Ascending aorta (tissue), 2 donors: ENCODE data around the gene R3HDM4. TPM values are rescaled to one million over a fixed set of nuclear protein-coding genes. Genes with fewer than 3 reads are reported as not detected.

Source experiments
- DNase-seq, 2 donors: peaks; one replicate each; pipeline ENCODE4 v3.0.0-alpha.2; 2019; ENCODE audit warnings: low spot score in 2 of 2
- H3K27ac ChIP-seq, 2 donors: fragments of 200-600 bp; sonication (generic); one replicate each; pipeline ENCODE4 v1.5.1; 2016 to 2017; ENCODE audit warnings: mild to moderate bottlenecking in 1 of 2
- H3K27me3 ChIP-seq: fragments of 200-600 bp; sonication (generic); one replicate; pipeline ENCODE4 v1.5.1; 2017
- H3K36me3 ChIP-seq, 2 donors: fragments of 200-600 bp; sonication (generic); one replicate each; pipeline ENCODE4 v1.5.1; 2016
- H3K4me1 ChIP-seq, 2 donors: fragments of 200-600 bp; sonication (generic); one replicate each; pipeline ENCODE4 v1.5.1; 2016 to 2017; ENCODE audit warnings: mild to moderate bottlenecking in 1 of 2
- H3K4me3 ChIP-seq, 2 donors: fragments of 200-600 bp; sonication (generic); one replicate each; pipeline ENCODE4 v1.5.1; 2016 to 2017; ENCODE audit warnings: mild to moderate bottlenecking in 1 of 2
- H3K9me3 ChIP-seq, 2 donors: fragments of 200-600 bp; sonication (generic); one replicate each; pipeline ENCODE4 v1.5.1; 2016
- intact Hi-C: fragments of 100-400 bp; cut with DNase I; formaldehyde crosslinking; loops from one replicate; pipeline ENCODE4 v1.15.1; 2023
- total RNA-seq: library from RNA; depleted of rRNA; stranded (reverse); fragments of >200 nt; gene quantifications from one replicate; pipeline ENCODE4 v1.1.0, GENCODE V29; 2016
- TF ChIP-seq, protein P1 (sequence below), 3 experiments: fragments of 200-600 bp in 2 of 3; fragments of 450-650 bp in 1 of 3; sonication (generic) in 2 of 3; IDR thresholded peaks; one replicate each; pipeline ENCODE4 v1.5.1; 2016 to 2019; ENCODE audit warnings: antibody characterized with exemption in 3 of 3, mild to moderate bottlenecking in 1 of 3, moderate library complexity in 1 of 3

The R3HDM4 gene
- total RNA-seq, 1 donor from 2014 or later: 81.5 TPM

DNA sequence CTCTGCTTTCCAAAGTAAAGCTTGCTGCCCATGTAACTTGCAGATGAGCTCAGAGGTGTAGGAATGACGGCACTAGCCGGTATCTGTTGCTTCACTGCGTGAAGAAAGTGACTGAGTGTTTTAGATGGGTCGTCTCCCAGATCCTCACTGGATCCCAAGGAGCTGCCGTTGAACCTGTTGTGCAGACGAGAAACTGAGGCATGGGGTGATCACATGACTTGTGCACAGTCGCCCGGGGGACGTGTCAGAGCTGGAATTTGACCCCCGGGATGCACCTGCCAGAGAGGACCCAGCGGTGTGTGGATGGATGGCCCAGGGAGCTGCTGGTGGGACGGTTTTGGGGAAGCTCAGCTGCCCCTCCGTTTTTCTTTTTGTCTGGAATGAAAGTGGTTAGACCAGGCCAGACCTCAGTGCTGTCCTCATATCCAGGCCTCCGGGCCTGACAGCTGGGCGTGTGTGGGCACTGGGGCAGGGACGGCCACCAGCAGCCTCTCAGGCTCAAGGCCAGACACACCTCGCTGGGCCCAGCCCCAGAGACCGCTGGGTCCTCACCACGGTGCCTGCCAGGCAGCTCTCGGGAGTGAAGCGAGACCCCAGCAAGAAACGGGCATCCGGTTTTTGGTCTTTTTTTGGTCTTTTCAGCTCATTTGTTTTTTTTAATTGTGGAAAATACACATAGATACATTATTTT is 25.4 kb upstream of the R3HDM4 start:
- Histone ChIP-seq H3K9me3 (no peaks in the 10 kb centered on the region), H3K36me3 (no peaks in the 10 kb centered on the region), H3K27me3 (no peaks in the 10 kb centered on the region), H3K4me1 (peaks cover 8 to 31% of the 10 kb centered on the region in 2 donors), H3K4me3 (no peak overlapping the region), H3K27ac (no peak overlapping the region)
- DNase-seq: no peak
- intact Hi-C loops: no loop called here
- TF ChIP-seq, protein P1, sequence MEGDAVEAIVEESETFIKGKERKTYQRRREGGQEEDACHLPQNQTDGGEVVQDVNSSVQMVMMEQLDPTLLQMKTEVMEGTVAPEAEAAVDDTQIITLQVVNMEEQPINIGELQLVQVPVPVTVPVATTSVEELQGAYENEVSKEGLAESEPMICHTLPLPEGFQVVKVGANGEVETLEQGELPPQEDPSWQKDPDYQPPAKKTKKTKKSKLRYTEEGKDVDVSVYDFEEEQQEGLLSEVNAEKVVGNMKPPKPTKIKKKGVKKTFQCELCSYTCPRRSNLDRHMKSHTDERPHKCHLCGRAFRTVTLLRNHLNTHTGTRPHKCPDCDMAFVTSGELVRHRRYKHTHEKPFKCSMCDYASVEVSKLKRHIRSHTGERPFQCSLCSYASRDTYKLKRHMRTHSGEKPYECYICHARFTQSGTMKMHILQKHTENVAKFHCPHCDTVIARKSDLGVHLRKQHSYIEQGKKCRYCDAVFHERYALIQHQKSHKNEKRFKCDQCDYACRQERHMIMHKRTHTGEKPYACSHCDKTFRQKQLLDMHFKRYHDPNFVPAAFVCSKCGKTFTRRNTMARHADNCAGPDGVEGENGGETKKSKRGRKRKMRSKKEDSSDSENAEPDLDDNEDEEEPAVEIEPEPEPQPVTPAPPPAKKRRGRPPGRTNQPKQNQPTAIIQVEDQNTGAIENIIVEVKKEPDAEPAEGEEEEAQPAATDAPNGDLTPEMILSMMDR (IDR thresholded peaks at IDR 0.05): no peak

DNA sequence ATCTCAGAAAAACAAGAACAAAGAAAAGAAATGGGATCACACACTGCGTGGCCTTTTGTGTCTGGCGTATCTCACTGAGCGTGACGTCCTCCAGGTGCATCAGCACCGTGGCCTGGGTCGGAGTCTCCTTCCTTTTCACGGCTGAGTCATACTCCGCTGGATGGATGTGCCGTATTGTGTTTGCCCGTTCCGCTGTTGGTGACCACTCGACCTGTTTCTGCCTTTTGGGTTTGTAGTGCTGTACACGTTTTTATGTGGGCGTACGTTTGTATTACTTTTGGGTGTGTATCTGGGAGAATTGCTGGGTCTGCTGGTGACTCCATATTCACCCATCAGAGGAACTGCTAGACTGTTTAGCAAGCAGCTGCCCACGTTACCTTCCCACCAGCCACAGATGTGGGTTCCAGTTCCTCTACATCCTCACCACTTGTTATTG is 24.3 kb upstream of the R3HDM4 start:
- TF ChIP-seq, protein P1 (IDR thresholded peaks at IDR 0.05): no peak
- Histone ChIP-seq H3K27ac (no peak overlapping the region), H3K36me3 (no peaks in the 10 kb centered on the region), H3K9me3 (no peaks in the 10 kb centered on the region), H3K27me3 (no peaks in the 10 kb centered on the region), H3K4me3 (no peak overlapping the region), H3K4me1 (peaks cover 14 to 41% of the 10 kb centered on the region in 2 donors)
- intact Hi-C loops: no loop called here
- DNase-seq: no peak

DNA sequence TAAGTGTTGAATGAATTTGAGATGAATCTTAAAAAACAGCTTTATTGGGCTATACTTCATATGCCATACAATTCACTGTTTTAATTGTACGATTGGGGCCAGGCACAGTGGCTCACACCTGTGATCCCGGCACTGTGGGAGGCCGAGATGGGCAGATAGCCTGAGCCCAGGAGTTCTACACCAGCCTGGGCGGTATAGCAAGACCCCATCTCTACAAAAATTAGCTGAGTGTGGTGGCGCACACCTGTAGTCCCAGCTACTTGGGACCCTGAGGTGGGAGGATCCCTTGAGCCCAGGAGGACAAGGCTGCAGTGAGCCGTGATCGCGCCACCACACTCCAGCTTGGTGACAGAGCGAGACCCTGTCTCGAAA is 23.1 kb upstream of the R3HDM4 start:
- Histone ChIP-seq H3K27me3 (no peaks in the 10 kb centered on the region), H3K36me3 (no peaks in the 10 kb centered on the region), H3K4me3 (no peak overlapping the region), H3K4me1 (peaks cover 14 to 35% of the 10 kb centered on the region in 2 donors), H3K9me3 (no peaks in the 10 kb centered on the region), H3K27ac (no peak overlapping the region)
- DNase-seq: no peak
- TF ChIP-seq, protein P1 (IDR thresholded peaks at IDR 0.05): no peak
- intact Hi-C loops: no loop called here

DNA sequence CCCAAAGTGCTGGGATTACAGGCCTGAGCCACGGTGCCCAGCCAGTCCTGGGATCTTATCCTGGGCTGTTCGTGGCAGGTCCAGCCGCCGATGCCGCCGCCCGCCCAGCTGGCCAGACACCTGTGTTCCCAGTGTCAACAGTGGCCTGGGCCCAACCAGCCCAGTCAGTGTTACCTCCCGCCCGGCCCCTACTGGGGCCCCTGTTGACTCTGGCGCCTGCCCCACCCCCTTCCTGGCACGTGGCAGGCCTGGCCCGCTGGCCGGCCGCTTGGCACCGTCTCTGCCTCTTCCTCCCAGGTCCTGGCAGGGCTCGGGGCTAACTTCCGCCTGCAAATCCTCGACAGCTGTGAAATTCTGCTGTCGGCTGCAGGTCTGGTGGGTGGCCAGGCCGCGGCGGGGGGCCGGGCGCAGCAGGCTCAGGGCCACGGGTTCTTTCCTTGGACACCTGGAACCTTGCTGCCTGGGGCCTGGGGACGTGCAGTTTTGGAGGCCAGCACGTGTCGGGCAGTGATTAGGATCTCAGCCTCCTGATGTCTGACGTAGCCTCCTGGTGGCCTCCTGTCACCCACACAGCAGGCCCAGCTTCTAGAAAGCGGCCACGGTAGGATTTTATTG is 22.0 kb upstream of the R3HDM4 start:
- no peaks in the 10 kb centered on the region for H3K9me3 ChIP-seq
- no peaks in the 10 kb centered on the region for H3K36me3 ChIP-seq
- TF ChIP-seq, protein P1 (IDR thresholded peaks at IDR 0.05): no peak
- peak overlapping the region; percentile 68 to 90 for H3K27ac ChIP-seq
- H3K27me3 ChIP-seq: no peaks in the 10 kb centered on the region
- H3K4me3 ChIP-seq: peak overlapping the region in 1 of 2 donors; percentile 3
- peaks cover 14 to 26% of the 10 kb centered on the region in 2 donors for H3K4me1 ChIP-seq
- DNase-seq: peak; percentile 82 to 89
- intact Hi-C loops: no loop called here

DNA sequence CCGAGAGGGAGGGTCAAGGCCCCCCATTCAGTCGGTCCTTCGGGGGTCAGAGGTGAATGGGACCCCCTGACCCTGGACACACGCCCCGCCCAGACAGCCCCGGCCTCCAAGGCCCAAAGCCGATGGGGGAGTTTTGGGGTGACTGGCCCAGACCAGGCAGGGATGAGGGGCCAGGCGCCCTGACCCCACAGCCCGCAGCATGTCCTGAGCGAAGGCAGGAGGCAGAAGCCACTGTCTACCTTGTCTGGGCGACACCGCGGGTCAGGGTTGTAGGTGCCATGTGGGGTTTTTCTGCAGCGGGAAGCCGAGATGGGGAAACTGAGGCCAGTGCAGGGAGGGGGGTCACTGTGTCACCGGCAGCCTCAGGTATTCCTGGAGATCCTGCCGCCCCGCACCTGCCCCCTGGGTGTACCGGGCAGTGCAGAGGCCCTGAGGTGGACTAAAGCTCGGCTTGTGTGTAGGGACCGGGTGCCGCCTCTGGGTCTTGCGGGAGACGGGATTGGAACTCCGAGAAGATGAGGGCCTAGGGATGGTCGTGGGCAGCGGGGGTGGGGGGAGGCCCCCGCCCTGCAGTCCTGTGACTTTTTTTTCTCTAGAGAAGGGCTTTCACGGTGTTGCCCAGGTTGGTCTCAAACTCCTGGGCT is 21.3 kb upstream of the R3HDM4 start:
- TF ChIP-seq, protein P1 (IDR thresholded peaks at IDR 0.05): no peak
- Histone ChIP-seq H3K36me3 (no peaks in the 10 kb centered on the region), H3K4me1 (peaks cover 14 to 26% of the 10 kb centered on the region in 2 donors), H3K27me3 (no peaks in the 10 kb centered on the region), H3K4me3 (peak overlapping the region in 1 of 2 donors; percentile 3), H3K27ac (peak overlapping the region; percentile 68 to 90), H3K9me3 (no peaks in the 10 kb centered on the region)
- no peak for DNase-seq
- intact Hi-C loops: no loop called here
